Dedifferentiated amniotic fluid mesenchymal stem cell (primary cell): ENCODE measurements around the gene ZNF664.
"Not testable (repeated sequence)": the region's sequence is repeated elsewhere in the genome, so short reads cannot be mapped to it uniquely, and the experiment has no call there.

Experiments
- DNase-seq: peaks from one replicate; pipeline ENCODE4 v3.0.0-alpha.2; 2016; ENCODE audit errors: extremely low spot score

The ZNF664 gene

DNA sequence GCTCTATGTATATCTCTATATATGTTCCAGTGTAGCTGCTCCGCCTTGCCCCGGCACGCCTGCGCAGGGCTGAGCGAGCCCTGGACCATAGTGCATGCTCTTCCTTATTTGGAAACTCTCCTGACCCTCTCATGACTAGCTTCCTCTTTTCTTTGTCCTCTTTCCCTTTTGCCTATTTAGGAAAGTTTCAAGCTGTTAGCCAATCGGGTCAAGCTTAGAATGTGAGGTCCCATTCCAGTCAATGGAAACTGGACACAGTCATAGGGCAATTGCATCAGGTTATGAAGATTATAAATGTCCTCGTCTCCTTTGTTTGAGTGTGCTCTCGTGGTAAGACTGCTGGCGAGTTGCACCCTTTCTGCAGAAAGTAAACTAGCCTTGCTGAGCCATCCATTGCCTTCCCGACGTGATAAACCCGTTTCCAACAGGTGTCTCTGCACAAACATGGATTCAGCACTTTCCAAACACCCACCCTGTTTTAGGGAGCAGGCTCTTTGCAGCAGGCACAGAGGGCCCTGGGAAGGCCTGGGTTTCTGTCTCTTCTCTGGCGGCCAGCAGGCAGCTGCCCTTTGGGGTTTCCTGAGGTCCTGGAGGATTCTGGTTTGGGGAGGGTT is 31.3 kb upstream of the ZNF664 start:
- no peak for DNase-seq

DNA sequence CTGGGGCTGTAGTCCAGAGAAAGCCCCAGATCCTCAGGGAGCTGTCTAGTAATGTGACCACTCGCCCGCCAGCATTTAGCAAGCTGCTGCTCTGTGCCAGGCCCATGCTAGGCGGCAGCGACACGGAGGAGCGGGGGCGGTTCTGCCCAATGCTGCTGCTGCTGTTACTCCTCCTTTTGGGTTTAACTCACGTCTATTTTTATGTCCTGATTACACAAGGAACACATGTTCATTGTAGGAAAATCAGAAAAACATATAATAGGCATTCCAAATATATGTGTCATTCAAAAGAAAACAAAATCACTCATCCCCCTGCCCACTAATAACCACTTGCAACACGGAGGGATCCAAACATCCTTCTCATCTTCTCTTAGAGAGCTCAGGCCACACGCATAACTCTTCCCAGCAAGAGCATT is 30.8 kb upstream of the ZNF664 start:
- peak; percentile 75 for DNase-seq

DNA sequence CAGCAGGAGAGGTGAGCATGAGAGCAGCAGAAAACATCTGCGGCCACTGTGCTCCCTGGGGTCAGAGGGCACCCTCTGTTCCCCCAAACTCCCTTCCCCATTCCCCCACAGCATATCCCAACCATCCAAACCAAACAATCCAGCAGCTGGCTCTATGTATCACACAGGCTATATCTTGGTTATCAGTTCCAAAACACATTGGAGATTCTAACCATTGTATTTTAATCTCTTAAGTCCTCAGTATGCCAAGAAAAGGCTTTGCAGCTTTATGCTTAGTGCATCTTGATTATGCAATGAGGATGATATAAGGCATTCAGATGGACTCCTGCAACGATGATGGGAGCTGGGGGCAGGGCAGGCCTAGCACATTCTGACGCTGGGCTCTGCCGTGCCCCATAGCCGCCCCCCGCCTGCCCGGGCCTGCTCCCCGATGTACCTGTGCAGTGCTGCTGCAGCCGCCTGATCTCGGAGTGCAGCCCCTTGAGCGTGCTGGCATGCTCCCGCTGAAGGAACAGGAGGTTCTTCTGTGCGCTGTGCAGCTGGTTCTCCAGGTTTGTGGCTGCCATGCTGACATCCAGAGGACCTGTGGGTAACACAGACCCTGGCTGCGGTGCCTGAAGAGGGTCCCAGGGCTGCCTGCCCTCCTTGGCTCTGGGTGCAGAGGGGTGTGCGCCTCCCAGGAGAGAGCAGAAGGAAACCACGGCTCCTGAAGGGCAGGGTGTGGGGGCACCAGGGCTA is 29.9 kb upstream of the ZNF664 start:
- no peak for DNase-seq

DNA sequence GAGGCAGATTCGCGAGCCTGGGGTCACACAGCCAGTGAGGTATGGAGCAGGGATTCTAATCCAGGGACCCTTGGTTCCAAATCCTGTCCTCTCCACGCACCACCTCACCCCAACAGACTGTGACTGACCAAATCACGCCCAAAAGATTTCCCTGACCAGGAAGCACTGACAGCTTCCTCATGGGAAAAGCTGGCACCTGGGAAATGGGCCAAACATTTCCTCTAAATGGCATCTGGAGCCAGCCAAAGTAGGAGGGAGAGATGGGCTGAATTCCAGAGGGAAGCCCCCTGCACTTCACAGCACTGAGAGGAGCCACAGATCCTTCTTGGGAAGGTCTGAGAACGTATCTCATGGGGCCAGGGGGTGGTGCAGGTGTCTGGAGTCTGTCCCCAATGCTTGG is 29.2 kb upstream of the ZNF664 start:
- no peak for DNase-seq

DNA sequence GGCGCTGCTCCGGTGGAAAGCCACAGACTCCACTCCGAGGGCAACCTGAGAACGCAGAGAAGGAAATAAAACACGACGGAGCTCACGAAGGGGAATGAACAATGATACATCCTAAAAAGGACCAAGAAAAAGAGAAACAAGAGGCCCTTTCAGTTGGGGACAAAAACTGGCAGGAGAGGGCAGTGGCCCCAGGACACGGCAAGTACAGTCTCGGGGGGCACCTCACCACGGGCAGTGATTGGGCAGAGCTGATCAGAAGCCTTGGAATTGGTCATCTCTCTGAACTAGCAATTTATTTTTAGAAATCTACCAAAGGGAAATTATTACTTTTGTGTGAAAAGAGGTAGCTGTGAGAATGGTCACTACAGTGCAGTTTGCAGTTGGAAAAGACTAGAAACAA is 28.3 kb upstream of the ZNF664 start:
- no peak for DNase-seq

DNA sequence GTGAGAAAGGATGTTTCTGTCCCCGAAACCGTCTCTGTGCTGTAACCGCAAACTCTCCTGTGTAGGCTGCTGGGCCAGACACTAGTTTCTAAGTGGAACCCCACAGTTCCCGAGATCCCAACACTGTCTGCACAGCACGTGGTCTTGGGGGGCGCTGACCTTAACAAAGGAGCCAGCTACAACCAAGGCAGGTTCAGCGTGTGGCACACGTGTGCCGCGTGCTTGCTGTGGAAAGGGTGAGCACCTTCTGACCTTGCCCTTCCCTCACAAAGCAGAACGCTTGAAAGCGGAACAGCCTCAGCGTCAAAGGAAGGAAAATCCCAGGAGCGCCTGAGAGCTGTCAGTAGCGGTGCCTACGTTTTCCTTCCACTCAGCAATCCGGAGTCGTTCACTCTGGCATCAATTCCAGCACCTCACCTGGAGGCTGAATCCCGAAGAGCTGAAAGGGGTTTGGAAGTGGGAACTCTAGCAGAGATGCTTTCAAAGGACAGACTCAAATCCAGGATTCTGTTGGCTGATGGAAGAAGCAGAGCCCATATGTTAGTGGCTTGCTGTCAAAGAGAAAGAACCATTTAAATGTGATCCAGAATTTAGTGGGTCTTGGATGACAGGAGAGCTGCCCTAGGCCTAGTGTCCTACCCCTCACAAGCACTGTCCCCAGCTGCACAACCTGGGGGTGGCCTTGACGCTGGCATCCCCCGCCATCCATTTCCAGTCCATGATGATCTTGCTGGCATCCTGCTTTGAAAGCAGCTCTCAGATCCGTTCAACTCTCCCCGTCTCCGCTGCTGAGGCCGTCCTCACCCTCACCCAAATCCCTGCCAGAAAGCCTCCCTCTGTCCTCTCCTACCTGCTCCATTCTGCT is 27.5 kb upstream of the ZNF664 start:
- DNase-seq: no peak

DNA sequence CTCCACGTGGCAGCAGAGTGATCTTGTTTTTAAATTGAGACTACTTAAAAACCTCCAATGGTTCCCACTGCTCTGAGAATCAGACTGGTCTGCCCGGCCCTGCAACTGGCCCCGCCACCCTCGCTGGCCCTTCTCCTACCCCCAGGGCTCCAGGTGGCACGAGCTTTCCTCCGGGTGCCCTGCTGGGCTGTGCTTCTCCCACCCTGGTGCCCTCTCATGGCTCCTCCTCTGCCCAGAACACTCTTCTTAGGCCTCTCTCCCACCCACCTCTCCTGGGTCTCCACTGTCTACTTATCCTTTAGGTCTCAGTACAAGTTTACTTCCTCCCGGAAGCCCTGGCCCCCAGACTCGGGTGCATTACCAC is 26.9 kb upstream of the ZNF664 start:
- no peak for DNase-seq

DNA sequence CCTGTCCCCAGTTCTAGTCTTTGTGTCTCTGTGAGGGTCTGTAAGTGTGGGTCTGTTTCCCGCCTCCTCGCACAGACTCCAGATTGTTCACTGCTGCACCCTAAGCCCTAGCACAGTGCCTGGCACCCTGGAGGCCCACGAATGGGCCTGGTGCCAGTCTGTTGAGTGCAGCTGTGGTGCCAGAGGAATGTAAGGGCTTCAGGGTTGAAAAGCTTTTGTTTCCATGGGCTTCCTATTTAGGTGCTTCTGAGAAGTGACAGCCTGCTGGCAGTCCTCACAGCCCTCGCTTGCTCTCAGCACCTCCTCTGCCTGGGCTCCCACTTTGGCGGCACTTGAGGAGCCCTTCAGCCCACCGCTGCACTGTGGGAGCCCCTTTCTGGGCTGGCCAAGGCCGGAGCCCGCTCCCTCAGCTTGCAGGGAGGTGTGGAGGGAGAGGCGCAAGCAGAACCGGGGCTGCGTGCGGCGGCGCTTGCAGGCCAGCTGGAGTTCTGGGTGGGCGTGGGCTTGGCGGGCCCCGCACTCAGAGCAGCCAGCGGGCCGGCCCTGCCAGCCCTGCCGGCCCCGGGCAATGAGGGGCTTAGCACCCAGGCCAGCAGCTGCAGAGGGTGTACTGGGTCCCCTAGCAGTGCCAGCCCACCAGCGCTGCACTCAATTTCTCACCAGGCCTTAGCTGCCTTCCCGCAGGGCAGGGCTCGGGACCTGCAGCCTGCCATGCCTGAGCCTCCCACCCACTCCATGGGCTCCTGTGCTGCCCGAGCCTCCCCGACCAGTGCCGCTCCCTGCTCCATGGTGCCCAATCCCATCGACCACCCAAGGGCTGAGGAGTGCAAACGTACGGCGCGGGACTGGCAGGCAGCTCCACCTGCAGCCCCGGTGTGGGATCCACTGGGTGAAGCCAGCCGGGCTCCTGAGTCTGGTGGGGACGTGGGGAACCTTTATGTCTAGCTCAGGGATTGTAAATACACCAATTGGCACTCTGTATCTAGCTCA is 26.2 kb upstream of the ZNF664 start:
- not testable (repeated sequence) for DNase-seq

DNA sequence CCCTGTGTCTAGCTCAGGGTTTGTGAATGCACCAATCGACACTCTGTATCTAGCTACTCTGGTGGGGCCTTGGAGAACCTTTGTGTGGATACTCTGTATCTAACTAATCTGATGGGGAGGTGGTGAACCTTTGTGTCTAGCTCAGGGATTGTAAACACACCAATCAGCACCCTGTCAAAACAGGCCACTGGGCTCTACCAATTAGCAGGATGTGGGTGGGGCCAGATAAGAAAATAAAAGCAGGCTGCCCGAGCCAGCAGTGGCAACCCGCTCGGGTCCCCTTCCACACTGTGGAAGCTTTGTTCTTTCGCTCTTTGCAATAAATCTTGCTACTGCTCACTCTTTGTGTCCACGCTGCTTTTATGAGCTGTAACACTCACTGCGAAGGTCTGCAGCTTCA is 25.5 kb upstream of the ZNF664 start:
- not testable (repeated sequence) for DNase-seq

DNA sequence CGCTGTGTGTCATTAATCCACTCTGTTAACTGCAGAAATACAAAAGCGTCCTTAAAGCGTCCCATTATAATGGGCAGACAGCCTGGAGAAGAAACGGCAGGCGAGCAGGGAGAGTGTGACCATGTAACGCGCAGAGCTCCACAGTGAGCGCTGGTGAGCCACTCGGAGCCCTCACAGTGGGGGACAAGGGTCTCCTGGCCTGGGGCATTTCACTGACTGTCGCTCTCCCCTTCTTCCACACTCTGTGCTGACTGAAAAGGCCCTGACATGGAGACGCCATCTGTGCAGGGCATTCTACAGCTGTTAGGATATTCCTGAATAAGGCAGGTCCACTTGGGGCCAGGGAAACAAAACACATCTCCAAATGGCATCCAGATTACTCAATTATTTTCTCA is 24.6 kb upstream of the ZNF664 start:
- DNase-seq: no peak

DNA sequence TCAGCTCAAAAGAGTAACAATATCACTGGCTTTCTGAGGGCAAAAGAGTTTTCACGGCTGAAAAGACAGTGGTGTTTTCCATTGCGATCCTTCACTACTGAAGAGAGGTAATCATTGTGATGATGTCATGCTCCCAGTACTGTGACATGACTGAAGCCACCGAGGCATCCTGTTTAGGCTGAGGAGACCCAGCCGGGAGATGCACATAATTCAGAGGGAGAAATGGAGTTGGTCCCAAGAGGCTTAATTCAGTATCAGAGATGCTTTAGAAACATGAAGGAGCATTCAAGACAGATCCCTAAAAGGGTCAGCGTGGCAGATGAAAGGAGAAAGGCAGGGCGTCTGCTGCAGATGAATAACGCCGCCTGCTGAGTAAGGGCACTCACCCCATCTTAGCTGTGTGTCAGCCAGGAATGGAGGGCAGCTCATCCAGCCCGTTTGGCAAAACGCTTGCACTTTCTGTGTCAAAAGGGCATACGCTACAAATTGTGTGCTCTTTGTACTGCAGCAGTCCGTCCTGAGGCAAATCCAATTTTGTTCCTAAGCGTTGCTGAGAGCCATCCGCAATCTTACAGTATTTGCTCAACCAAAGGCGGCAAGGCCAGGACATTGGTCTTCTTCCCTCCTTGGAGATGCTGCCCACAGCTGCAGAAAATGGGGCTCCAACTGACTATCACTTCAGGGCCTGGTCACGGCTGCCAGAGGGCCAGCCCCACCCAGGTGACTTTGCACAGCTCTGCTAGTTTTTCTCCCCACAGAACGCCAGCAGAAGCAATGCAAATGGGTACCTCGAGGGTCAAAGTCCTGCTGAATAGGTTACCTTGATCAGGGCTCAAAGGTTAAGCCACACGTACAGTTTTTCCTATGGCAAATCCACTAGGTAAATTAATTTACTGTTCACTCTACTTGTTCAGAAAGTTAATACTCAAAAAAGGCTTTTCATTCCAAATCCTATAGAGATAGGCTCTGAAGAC is 23.9 kb upstream of the ZNF664 start:
- no peak for DNase-seq

DNA sequence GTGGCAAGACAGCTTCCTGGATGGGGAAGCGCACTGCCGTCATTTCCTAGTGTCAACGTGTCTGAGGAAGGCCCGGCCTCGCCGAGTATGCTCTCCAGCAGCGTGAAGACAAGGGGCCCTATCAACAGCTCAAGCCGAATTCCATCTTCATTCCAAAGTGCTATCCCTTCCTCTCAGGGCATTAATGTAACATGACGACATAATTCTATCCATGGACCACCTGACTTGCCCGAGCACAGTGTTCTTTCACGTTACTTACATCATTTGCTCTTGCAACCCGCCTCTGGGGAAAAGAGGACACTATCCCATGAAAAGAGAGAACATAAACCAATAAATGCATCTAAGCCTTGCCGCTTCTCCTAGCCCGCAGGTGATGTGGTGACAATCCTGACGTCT is 23.2 kb upstream of the ZNF664 start:
- DNase-seq: no peak

DNA sequence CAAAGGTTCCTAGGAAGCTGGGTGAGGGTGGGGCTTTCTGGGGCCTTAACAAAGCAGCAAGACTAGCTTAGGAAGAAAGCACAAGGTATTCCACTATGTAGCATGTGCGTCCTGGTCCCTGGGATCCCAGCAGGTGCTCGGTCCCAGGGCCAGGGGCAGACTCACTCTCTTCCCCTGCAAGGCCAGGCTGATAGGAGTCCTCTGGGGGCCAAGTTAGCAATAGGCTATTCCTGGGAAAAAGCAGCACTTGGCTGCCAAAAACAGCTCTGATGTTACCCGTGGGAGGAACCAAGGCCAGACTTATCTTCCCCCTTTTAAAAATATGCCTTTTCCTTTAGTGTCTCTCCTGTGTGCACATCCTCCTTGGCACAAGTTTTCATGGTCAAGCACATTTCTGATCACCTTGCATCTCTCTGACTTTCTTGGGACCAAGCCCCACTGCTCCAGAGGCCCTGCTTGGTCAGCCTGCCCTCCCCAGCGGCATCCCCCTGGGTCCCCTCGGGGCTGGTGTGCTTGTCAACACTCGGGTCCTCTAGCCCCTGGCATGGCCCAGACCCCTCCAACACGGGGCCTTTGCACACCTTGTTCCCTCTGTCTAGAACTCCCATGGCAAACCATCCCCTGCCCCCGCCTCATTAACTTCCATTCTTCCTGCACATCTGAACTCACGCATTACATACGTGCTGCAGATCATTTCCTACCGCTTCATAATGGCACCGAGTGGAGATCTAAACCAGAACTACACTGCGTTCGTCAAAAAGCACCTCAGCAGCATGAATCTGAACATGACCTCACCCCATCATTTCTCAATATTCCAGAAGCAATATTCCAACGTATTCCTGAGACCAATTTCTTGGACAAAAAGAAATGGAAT is 22.3 kb upstream of the ZNF664 start:
- DNase-seq: no peak

DNA sequence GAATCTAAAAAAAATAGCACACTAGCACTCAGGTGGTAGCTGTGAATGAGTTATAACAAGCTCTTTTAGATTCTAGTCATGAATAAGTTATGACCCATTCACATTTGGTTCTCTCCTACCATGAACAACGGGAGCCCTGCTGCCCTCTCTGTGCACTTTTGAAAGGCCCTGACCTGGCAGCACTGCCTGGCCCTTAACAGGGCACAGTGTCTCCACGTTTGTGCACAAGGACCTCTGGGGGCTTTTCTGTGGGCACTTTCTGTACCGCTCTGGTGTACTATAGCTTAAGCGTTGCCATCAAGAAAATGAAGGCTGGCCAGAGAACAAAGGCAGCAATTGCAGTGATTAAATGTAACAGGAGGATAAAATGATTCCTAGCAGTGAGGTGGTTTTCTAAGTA is 21.5 kb upstream of the ZNF664 start:
- no peak for DNase-seq

DNA sequence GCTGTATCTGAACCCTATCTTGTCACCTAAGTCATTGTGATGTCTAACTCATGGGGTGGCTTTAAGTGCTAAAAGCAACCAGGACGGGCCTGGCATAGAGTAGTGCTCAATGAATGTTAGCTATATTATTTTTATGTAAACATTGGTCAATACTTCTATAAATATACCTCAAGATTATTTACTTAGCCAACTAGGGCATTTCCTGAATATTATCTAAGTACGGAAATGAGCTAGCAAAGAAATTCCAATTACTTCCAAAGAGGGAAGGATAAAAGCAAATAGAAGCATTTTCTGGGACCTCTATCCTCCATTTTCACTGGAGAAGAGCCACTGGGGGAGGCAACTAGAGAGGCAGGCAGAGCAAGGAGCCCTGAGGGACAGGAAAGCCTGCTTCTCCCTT is 21.0 kb upstream of the ZNF664 start:
- no peak for DNase-seq

DNA sequence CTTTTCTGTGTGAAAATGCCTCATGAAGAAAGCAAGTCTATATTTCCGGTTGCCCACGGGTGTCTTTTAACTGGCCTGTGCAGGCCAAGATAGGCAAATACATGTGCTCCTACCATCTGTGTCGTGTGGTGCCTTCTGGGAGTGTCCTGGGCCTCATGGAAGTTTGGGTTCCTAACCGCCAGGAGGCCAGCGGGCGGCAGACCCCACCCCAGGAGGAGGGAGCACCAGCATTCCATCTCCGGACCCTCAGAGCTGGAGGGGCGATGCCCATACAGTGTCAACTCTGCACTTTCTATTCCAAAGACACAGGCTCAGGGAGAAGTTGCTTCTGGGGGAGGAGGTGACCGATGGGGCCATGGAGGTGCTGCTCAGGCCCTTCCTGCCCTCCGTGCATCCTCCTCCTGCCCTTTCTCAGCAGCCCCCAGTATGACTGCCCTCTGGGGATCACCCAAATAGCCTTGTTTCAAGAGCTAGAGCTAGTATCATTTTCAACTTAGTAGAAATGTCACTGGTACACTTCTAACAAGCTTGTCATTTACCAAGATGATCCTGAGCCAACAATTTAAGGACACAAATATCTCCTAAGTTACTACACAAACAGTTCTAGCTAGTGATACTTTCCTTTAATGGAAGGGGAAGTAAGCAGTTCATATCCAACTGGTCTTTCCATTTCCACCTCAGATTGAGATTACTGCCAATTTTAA is 18.2 kb upstream of the ZNF664 start:
- DNase-seq: no peak

DNA sequence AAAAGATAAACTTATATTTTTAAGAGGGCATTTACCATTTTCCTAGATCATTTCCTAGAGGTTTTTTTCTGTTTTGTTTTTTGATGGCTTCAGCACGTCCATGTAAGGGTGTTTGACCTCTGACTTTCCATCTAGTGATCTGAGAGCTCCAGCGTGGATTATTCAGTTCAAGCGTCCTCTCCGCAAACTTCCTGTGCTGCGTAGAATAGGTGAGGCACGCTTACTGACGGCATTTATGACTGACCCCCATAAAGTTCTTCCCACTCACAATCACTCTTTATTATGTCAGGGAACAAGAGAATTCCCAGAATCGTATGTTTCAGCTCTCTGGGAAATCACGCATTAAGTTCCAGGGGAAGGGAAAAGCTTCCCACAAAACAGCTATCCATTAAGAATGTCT is 16.8 kb upstream of the ZNF664 start:
- DNase-seq: no peak

DNA sequence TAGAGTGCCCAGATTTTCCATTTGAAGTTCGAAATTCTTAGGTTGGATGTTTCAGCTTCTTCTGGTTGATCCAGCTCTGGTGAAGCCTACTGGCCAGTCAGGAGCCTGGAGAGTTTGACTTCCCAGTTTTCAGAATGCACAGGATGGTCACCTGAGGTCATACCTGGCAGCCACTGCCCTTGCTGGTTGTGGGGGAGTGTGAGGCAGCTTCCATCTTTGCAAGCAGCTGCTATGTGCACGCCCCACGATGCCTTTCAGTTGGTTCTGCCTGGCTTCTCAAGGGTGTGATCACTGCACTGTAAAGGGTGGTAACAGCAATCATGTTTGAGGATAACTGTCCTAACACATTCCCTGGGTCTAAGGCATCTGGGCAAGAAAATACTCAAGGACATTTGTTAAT is 15.8 kb upstream of the ZNF664 start:
- DNase-seq: no peak

DNA sequence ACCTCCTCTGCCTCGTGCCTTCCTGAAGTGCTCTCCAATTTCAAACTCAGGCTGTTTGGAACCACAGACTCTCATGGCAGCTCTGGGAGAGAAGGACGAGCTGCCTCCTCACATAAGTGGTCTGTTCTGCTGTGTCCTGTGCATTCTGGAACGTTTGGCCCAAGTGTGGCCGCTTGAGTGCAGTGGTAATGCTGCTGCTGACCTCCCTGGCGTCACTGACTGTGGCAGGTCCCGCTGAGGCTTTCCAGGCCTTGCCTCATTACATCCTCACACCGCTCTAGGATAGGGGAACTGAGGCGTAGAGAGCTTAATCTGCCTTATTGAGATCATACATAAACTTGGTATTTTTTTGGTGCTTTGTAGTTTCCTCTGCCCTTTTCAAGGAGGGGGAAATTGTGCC is 14.6 kb upstream of the ZNF664 start:
- DNase-seq: no peak
